ENCODE results near the gene EPS15. TPM values are rescaled to one million over a fixed set of nuclear protein-coding genes. Genes with fewer than 3 reads are reported as not detected.
"Not testable (repeated sequence)": the region's sequence is repeated elsewhere in the genome, so short reads cannot be mapped to it uniquely, and the experiment has no call there.

Gene EPS15
- total RNA-seq, 1 donor = 82.2 TPM

GRCh38 chr1:51442198-51442597 is 76.9 kb downstream of the EPS15 start:
- DNase-seq (ENCODE audit: insufficient read length, low spot score, missing footprints) = no peak
- Histone ChIP-seq H3K36me3 (ENCODE audit: insufficient read depth, low read length) (peaks cover 9% of the 10 kb centered on the region), H3K27me3 (ENCODE audit: insufficient read depth, low read length) (no peaks in the 10 kb centered on the region), H4K20me1 (ENCODE audit: insufficient read depth, low read length) (no peaks in the 10 kb centered on the region), H3K4me1 (ENCODE audit: insufficient read depth, low read length) (peaks cover 8% of the 10 kb centered on the region), H3K4me2 (ENCODE audit: insufficient read depth, low read length) (no peak overlapping the region), H3K4me3 (ENCODE audit: insufficient read depth, low read length) (no peak overlapping the region), H3K79me2 (ENCODE audit: insufficient read depth, low read length) (no peaks in the 10 kb centered on the region), H3K27ac (ENCODE audit: low read depth, low read length) (no peak overlapping the region), H3K9me3 (ENCODE audit: low read depth, low read length) (no peaks in the 10 kb centered on the region), H2AFZ (ENCODE audit: low read length) (no peak overlapping the region)
- TF ChIP-seq CTCF (IDR thresholded peaks at IDR 0.05; ENCODE audit: extremely low read depth, low read depth, low read length) = no peak

- H2AFZ ChIP-seq (ENCODE audit: low read length) = no peak overlapping the region
- TF ChIP-seq CTCF (IDR thresholded peaks at IDR 0.05; ENCODE audit: extremely low read depth, low read depth, low read length) = no peak
- H3K9me3 ChIP-seq (ENCODE audit: low read depth, low read length) = no peaks in the 10 kb centered on the region
- no peaks in the 10 kb centered on the region for H4K20me1 ChIP-seq (ENCODE audit: insufficient read depth, low read length)
- H3K4me3 ChIP-seq (ENCODE audit: insufficient read depth, low read length) = no peak overlapping the region
- no peak overlapping the region for H3K27ac ChIP-seq (ENCODE audit: low read depth, low read length)
- DNase-seq (ENCODE audit: insufficient read length, low spot score, missing footprints) = no peak
- peaks cover 7% of the 10 kb centered on the region for H3K4me1 ChIP-seq (ENCODE audit: insufficient read depth, low read length)
- H3K36me3 ChIP-seq (ENCODE audit: insufficient read depth, low read length) = peaks cover 6% of the 10 kb centered on the region
- H3K4me2 ChIP-seq (ENCODE audit: insufficient read depth, low read length) = no peak overlapping the region
- H3K79me2 ChIP-seq (ENCODE audit: insufficient read depth, low read length) = no peaks in the 10 kb centered on the region
- no peaks in the 10 kb centered on the region for H3K27me3 ChIP-seq (ENCODE audit: insufficient read depth, low read length)
Measured at GRCh38 chr1:51439895-51440294, 79.2 kb downstream of the EPS15 start.

GRCh38 chr1:51439053-51439452 is 80.0 kb downstream of the EPS15 start:
- Histone ChIP-seq H2AFZ (ENCODE audit: low read length) (no peak overlapping the region), H3K36me3 (ENCODE audit: insufficient read depth, low read length) (peaks cover 6% of the 10 kb centered on the region), H3K9me3 (ENCODE audit: low read depth, low read length) (no peaks in the 10 kb centered on the region), H3K27ac (ENCODE audit: low read depth, low read length) (no peak overlapping the region), H3K79me2 (ENCODE audit: insufficient read depth, low read length) (no peaks in the 10 kb centered on the region), H3K4me3 (ENCODE audit: insufficient read depth, low read length) (no peak overlapping the region), H4K20me1 (ENCODE audit: insufficient read depth, low read length) (no peaks in the 10 kb centered on the region), H3K4me1 (ENCODE audit: insufficient read depth, low read length) (peaks cover 3% of the 10 kb centered on the region), H3K27me3 (ENCODE audit: insufficient read depth, low read length) (no peaks in the 10 kb centered on the region), H3K4me2 (ENCODE audit: insufficient read depth, low read length) (no peak overlapping the region)
- TF ChIP-seq CTCF (IDR thresholded peaks at IDR 0.05; ENCODE audit: extremely low read depth, low read depth, low read length) = no peak
- no peak for DNase-seq (ENCODE audit: insufficient read length, low spot score, missing footprints)

- not testable (repeated sequence) for H2AFZ ChIP-seq (ENCODE audit: low read length); H3K4me2 ChIP-seq (ENCODE audit: insufficient read depth, low read length); H4K20me1 ChIP-seq (ENCODE audit: insufficient read depth, low read length); H3K27ac ChIP-seq (ENCODE audit: low read depth, low read length); H3K4me1 ChIP-seq (ENCODE audit: insufficient read depth, low read length); H3K4me3 ChIP-seq (ENCODE audit: insufficient read depth, low read length); H3K27me3 ChIP-seq (ENCODE audit: insufficient read depth, low read length); H3K9me3 ChIP-seq (ENCODE audit: low read depth, low read length); H3K36me3 ChIP-seq (ENCODE audit: insufficient read depth, low read length); DNase-seq (ENCODE audit: insufficient read length, low spot score, missing footprints); H3K79me2 ChIP-seq (ENCODE audit: insufficient read depth, low read length)
Measured at GRCh38 chr1:51437391-51437790, 81.7 kb downstream of the EPS15 start.
